Stimulated activated effector memory CD8-positive, alpha-beta T cell treated with anti-CD3 and anti-CD28 coated beads, Interleukin-12 subunit alpha, Interleukin-12 subunit beta, amount 100 ng/mL, for 72 hours (primary cell): ENCODE measurements around the gene RADX.
"Not testable (repeated sequence)": the region's sequence is repeated elsewhere in the genome, so short reads cannot be mapped to it uniquely, and the experiment has no call there.

Experiments
- ATAC-seq: fragments of 150-1000 bp; cut with Tn5 transposase; 2 replicates; pipeline ENCODE4 v1.10.0; 2021
- DNase-seq, 2 donors: peaks; one replicate each; pipeline ENCODE4 v3.0.0; 2021 to 2022; ENCODE audit warnings: low spot score in 2 of 2
- H3K27ac Mint-ChIP-seq: one replicate; pipeline ENCODE4 v1.8.0; 2022; ENCODE audit warnings: mild to moderate bottlenecking, mixed read lengths
- H3K36me3 Mint-ChIP-seq: one replicate; pipeline ENCODE4 v1.8.0; 2022; ENCODE audit warnings: mild to moderate bottlenecking, mixed read lengths
- H3K4me1 Mint-ChIP-seq: one replicate; pipeline ENCODE4 v1.8.0; 2022; ENCODE audit warnings: mixed read lengths
- H3K4me3 Mint-ChIP-seq: one replicate; pipeline ENCODE4 v1.8.0; 2022; ENCODE audit warnings: mild to moderate bottlenecking, mixed read lengths
- H3K9me3 Mint-ChIP-seq: one replicate; pipeline ENCODE4 v1.8.0; 2022; ENCODE audit warnings: mixed read lengths

RADX gene

GRCh38 chrX:106626789-106627188 lies 15.0 kb downstream of the RADX start:
- Mint-ChIP-seq H3K4me1 (no peaks in the 10 kb centered on the region), H3K36me3 (peaks cover 5% of the 10 kb centered on the region), H3K27ac (no peak overlapping the region), H3K9me3 (no peaks in the 10 kb centered on the region), H3K4me3 (no peak overlapping the region)
- ATAC-seq (no peak), DNase-seq (no peak)

- ATAC-seq (no peak), DNase-seq (no peak)
- Mint-ChIP-seq H3K4me3 (no peak overlapping the region), H3K4me1 (no peaks in the 10 kb centered on the region), H3K9me3 (no peaks in the 10 kb centered on the region), H3K27ac (no peak overlapping the region), H3K36me3 (no peaks in the 10 kb centered on the region)
Observed at GRCh38 chrX:106631615-106632014, 19.8 kb downstream of the RADX start.

- no peaks in the 10 kb centered on the region for H3K9me3 Mint-ChIP-seq
- H3K27ac Mint-ChIP-seq, result peak overlapping the region; percentile 26
- ATAC-seq, result no peak
Observed at GRCh38 chrX:106649523-106650428, 38.0 kb downstream of the RADX start.

GRCh38 chrX:106653625-106654024 lies 41.8 kb downstream of the RADX start:
- H3K36me3 Mint-ChIP-seq, H3K4me1 Mint-ChIP-seq, H3K9me3 Mint-ChIP-seq, H3K4me3 Mint-ChIP-seq, ATAC-seq, DNase-seq, H3K27ac Mint-ChIP-seq: not testable (repeated sequence)

More at GRCh38 chrX:106649523-106650428, 38.0 kb downstream of the RADX start:
- H3K4me1 Mint-ChIP-seq, result peaks cover 6% of the 10 kb centered on the region
- H3K36me3 Mint-ChIP-seq, result no peaks in the 10 kb centered on the region
- no peak overlapping the region for H3K4me3 Mint-ChIP-seq
- no peak for DNase-seq

GRCh38 chrX:106670631-106671030 lies 58.9 kb downstream of the RADX start:
- no peak for DNase-seq
- Mint-ChIP-seq H3K36me3 (peaks cover 7% of the 10 kb centered on the region), H3K27ac (no peak overlapping the region), H3K4me3 (no peak overlapping the region), H3K4me1 (no peaks in the 10 kb centered on the region), H3K9me3 (no peaks in the 10 kb centered on the region)
- no peak for ATAC-seq

GRCh38 chrX:106672527-106672926 lies 60.7 kb downstream of the RADX start:
- Mint-ChIP-seq H3K4me3 (no peak overlapping the region), H3K9me3 (no peaks in the 10 kb centered on the region), H3K4me1 (no peaks in the 10 kb centered on the region), H3K27ac (no peak overlapping the region), H3K36me3 (peaks cover 7% of the 10 kb centered on the region)
- DNase-seq (no peak), ATAC-seq (no peak)

- ATAC-seq, result no peak
- no peak for DNase-seq
- Mint-ChIP-seq H3K27ac (no peak overlapping the region), H3K4me1 (no peaks in the 10 kb centered on the region), H3K4me3 (no peak overlapping the region), H3K36me3 (no peaks in the 10 kb centered on the region), H3K9me3 (peaks cover 5% of the 10 kb centered on the region)
Observed at GRCh38 chrX:106680716-106681115, 68.9 kb downstream of the RADX start.

GRCh38 chrX:106684207-106684606 lies 72.4 kb downstream of the RADX start:
- Mint-ChIP-seq H3K4me1 (no peaks in the 10 kb centered on the region), H3K9me3 (peaks cover 6% of the 10 kb centered on the region), H3K36me3 (no peaks in the 10 kb centered on the region), H3K27ac (no peak overlapping the region), H3K4me3 (no peak overlapping the region)
- ATAC-seq, result no peak
- no peak for DNase-seq

- Mint-ChIP-seq H3K27ac (no peak overlapping the region), H3K4me3 (no peak overlapping the region), H3K4me1 (no peaks in the 10 kb centered on the region), H3K36me3 (no peaks in the 10 kb centered on the region), H3K9me3 (no peaks in the 10 kb centered on the region)
- no peak for ATAC-seq
- no peak for DNase-seq
Observed at GRCh38 chrX:106692425-106693065, 80.8 kb downstream of the RADX start.

GRCh38 chrX:106696502-106696901 lies 84.7 kb downstream of the RADX start:
- DNase-seq, result no peak
- Mint-ChIP-seq H3K4me3 (no peak overlapping the region), H3K9me3 (no peaks in the 10 kb centered on the region), H3K36me3 (no peaks in the 10 kb centered on the region), H3K27ac (no peak overlapping the region), H3K4me1 (no peaks in the 10 kb centered on the region)
- ATAC-seq, result no peak

- Mint-ChIP-seq H3K36me3 (no peaks in the 10 kb centered on the region), H3K27ac (no peak overlapping the region), H3K4me1 (no peaks in the 10 kb centered on the region), H3K4me3 (no peak overlapping the region), H3K9me3 (no peaks in the 10 kb centered on the region)
- ATAC-seq (no peak), DNase-seq (no peak)
Observed at GRCh38 chrX:106698693-106699092, 86.9 kb downstream of the RADX start.

- Mint-ChIP-seq H3K9me3 (no peaks in the 10 kb centered on the region), H3K27ac (no peak overlapping the region), H3K4me3 (no peak overlapping the region), H3K4me1 (no peaks in the 10 kb centered on the region), H3K36me3 (no peaks in the 10 kb centered on the region)
- ATAC-seq, result no peak
- DNase-seq, result no peak
Observed at GRCh38 chrX:106702636-106703035, 90.9 kb downstream of the RADX start.

- H3K4me3 Mint-ChIP-seq, result no peak overlapping the region
- no peak overlapping the region for H3K27ac Mint-ChIP-seq
- H3K36me3 Mint-ChIP-seq, result no peaks in the 10 kb centered on the region
- ATAC-seq, result no peak
- H3K9me3 Mint-ChIP-seq, result no peaks in the 10 kb centered on the region
- no peaks in the 10 kb centered on the region for H3K4me1 Mint-ChIP-seq
- no peak for DNase-seq
Observed at GRCh38 chrX:106706466-106706865, 94.7 kb downstream of the RADX start.

GRCh38 chrX:106707771-106708454 lies 96.1 kb downstream of the RADX start:
- Mint-ChIP-seq H3K4me1 (no peaks in the 10 kb centered on the region), H3K36me3 (no peaks in the 10 kb centered on the region), H3K4me3 (no peak overlapping the region), H3K27ac (no peak overlapping the region), H3K9me3 (no peaks in the 10 kb centered on the region)
- no peak for DNase-seq
- ATAC-seq, result peak; percentile 75

- Mint-ChIP-seq H3K4me1 (no peaks in the 10 kb centered on the region), H3K36me3 (no peaks in the 10 kb centered on the region), H3K4me3 (no peak overlapping the region), H3K9me3 (no peaks in the 10 kb centered on the region), H3K27ac (no peak overlapping the region)
- no peak for DNase-seq
- no peak for ATAC-seq
Observed at GRCh38 chrX:106710771-106711170, 99.0 kb downstream of the RADX start.
